GM23248 (cell line): ENCODE data around the gene NUDC. TPM values are rescaled to one million over a fixed set of nuclear protein-coding genes. Genes with fewer than 3 reads are reported as not detected.
"Not testable (repeated sequence)": the region's sequence is repeated elsewhere in the genome, so short reads cannot be mapped to it uniquely, and the experiment has no call there.

ENCODE experiments used
- DNase-seq: peaks from one replicate; pipeline ENCODE4 v3.0.0-alpha.2; 2015
- H2AFZ ChIP-seq: fragments of 200-600 bp; sonication (generic); 2 replicates; pipeline ENCODE4 v1.6.1; 2016; ENCODE audit warnings: antibody characterized with exemption
- H3F3A ChIP-seq: fragments of 200-600 bp; sonication (generic); 2 replicates; pipeline ENCODE4 v1.6.1; 2016; ENCODE audit warnings: mild to moderate bottlenecking, antibody characterized with exemption, mixed run types; ENCODE audit not compliant: insufficient read depth
- H3K27ac ChIP-seq: fragments of 200-600 bp; sonication (generic); 2 replicates; pipeline ENCODE4 v1.5.1; 2016; ENCODE audit warnings: mild to moderate bottlenecking
- H3K27me3 ChIP-seq: fragments of 200-600 bp; sonication (generic); replicated peaks from 2 replicates; pipeline ENCODE4 v1.6.1; 2016; ENCODE audit warnings: mild to moderate bottlenecking; ENCODE audit not compliant: insufficient read depth
- H3K36me3 ChIP-seq: fragments of 200-600 bp; sonication (generic); 2 replicates; pipeline ENCODE4 v1.6.1; 2016; ENCODE audit warnings: low read depth, mild to moderate bottlenecking
- H3K4me1 ChIP-seq: fragments of 200-600 bp; sonication (generic); 2 replicates; pipeline ENCODE4 v1.6.1; 2016; ENCODE audit warnings: mild to moderate bottlenecking; ENCODE audit not compliant: insufficient read depth
- H3K4me2 ChIP-seq: fragments of 200-600 bp; sonication (generic); one replicate; pipeline ENCODE4 v1.6.1; 2016; ENCODE audit warnings: mild to moderate bottlenecking; ENCODE audit not compliant: unreplicated experiment
- H3K4me3 ChIP-seq: fragments of 200-600 bp; sonication (generic); 2 replicates; pipeline ENCODE4 v1.5.1; 2016; ENCODE audit warnings: mild to moderate bottlenecking
- H3K79me2 ChIP-seq: fragments of 200-600 bp; sonication (generic); 2 replicates; pipeline ENCODE4 v1.6.1; 2016; ENCODE audit warnings: mild to moderate bottlenecking; ENCODE audit not compliant: insufficient read depth
- H3K9ac ChIP-seq: fragments of 200-600 bp; sonication (generic); 2 replicates; pipeline ENCODE4 v1.6.1; 2016; ENCODE audit warnings: mild to moderate bottlenecking
- H3K9me2 ChIP-seq: fragments of 200-600 bp; sonication (generic); 2 replicates; pipeline ENCODE4 v1.6.1; 2016; ENCODE audit warnings: mixed run types, mild to moderate bottlenecking, moderate library complexity; ENCODE audit not compliant: insufficient read depth
- H3K9me3 ChIP-seq: fragments of 200-600 bp; sonication (generic); one replicate; pipeline ENCODE4 v1.6.1; 2017; ENCODE audit warnings: low read depth
- H4K20me1 ChIP-seq: fragments of 200-600 bp; sonication (generic); 2 replicates; pipeline ENCODE4 v1.6.0; 2016; ENCODE audit not compliant: insufficient read depth
- EZH2 ChIP-seq: fragments of 200-600 bp; sonication (generic); IDR thresholded peaks from 2 replicates; pipeline ENCODE4 v1.6.1; 2018; ENCODE audit warnings: antibody characterized with exemption, mild to moderate bottlenecking; ENCODE audit not compliant: insufficient read depth, poor library complexity, severe bottlenecking
- EZH2phosphoT487 ChIP-seq: fragments of 200-600 bp; sonication (generic); IDR thresholded peaks from 2 replicates; pipeline ENCODE4 v1.6.1; 2018; ENCODE audit warnings: antibody characterized with exemption, moderate library complexity, mild to moderate bottlenecking, low read depth; ENCODE audit not compliant: insufficient read depth
- WGBS, 2 experiments: methylation state at CpG; one replicate each; pipeline ENCODE4 v1.1.6; 2015 to 2017; ENCODE audit warnings: low lambda C conversion rate in 2 of 2, low coverage in 1 of 2; ENCODE audit errors: missing lambda C conversion rate in 2 of 2; 5-methylcytosine and 5-hydroxymethylcytosine counted together
- in situ Hi-C: fragments of 300-500 bp; cut with MboI; formaldehyde crosslinking; loops from 2 replicates; pipeline ENCODE4 v1.15.0; 2020
- polyA plus RNA-seq: library from polyadenylated mRNA; unstranded; fragments of >200 nt; fragmentation: Nextera tagmentation; extraction: Ambion mirVana; gene quantifications from 2 replicates; pipeline ENCODE4 v1.2.1, GENCODE V29; 2016
- total RNA-seq: library from RNA; depleted of rRNA; stranded (reverse); fragments of >200 nt; shearing (Covaris generic); gene quantifications from 2 replicates; pipeline ENCODE4 v1.2.3, GENCODE V29; 2014

The NUDC gene
- total and polyA plus RNA-seq, 2 experiments from 2014 or later = 50.0 to 118 TPM

- Histone ChIP-seq H3K9me2 (no peaks in the 10 kb centered on the region), H3K9ac (no peak overlapping the region), H3K27ac (no peak overlapping the region), H3K79me2 (peaks cover 17% of the 10 kb centered on the region), H3F3A (peaks cover 21% of the 10 kb centered on the region; the same call in 1 of the 2 replicates), H3K36me3 (peaks cover 34% of the 10 kb centered on the region), H2AFZ (no peak overlapping the region), H3K4me3 (no peak overlapping the region), H3K9me3 (no peaks in the 10 kb centered on the region), H3K4me1 (no peaks in the 10 kb centered on the region), H4K20me1 (no peaks in the 10 kb centered on the region), H3K27me3 (no peaks in the 10 kb centered on the region), H3K4me2 (no peak overlapping the region)
- 89 to 90% methylated on average over 4 of the region's 4 CpGs for WGBS, 2 experiments
- TF ChIP-seq EZH2phosphoT487 (no peak), EZH2 (no peak)
- no peak for DNase-seq
- in situ Hi-C loops = no loop called here
Observed at GRCh38 chr1:26879793-26880192, 41.8 kb upstream of the NUDC start.

GRCh38 chr1:26881611-26882010 is 39.9 kb upstream of the NUDC start:
- H4K20me1 ChIP-seq, H3K9ac ChIP-seq, DNase-seq, H2AFZ ChIP-seq, H3K9me3 ChIP-seq, H3K4me1 ChIP-seq, H3K27me3 ChIP-seq, H3K27ac ChIP-seq, H3K9me2 ChIP-seq, H3K4me3 ChIP-seq, H3K4me2 ChIP-seq, in situ Hi-C loops: not testable (repeated sequence)
- 76 to 82% methylated on average over 6 of the region's 6 CpGs for WGBS, 2 experiments
- Histone ChIP-seq H3K36me3 (peaks cover 41% of the 10 kb centered on the region), H3K79me2 (peaks cover 35% of the 10 kb centered on the region), H3F3A (peaks cover 15% of the 10 kb centered on the region; the same call in 1 of the 2 replicates)

GRCh38 chr1:26882696-26883463 is 38.7 kb upstream of the NUDC start:
- in situ Hi-C loops = no loop called here
- peaks cover 45% of the 10 kb centered on the region for H3K36me3 ChIP-seq
- 86 to 90% methylated on average over 5 of the region's 5 CpGs for WGBS, 2 experiments

GRCh38 chr1:26887125-26887524 is 34.4 kb upstream of the NUDC start:
- H3F3A ChIP-seq = peaks cover 13% of the 10 kb centered on the region; the same call in 1 of the 2 replicates
- peak; percentile 80 for DNase-seq
- WGBS, 2 experiments = 95 to 100% methylated on average over 1 of the region's 1 CpG

More at GRCh38 chr1:26882696-26883463, 38.7 kb upstream of the NUDC start:
- H3K9me2 ChIP-seq = no peaks in the 10 kb centered on the region
- no peak for DNase-seq
- H2AFZ ChIP-seq = no peak overlapping the region
- TF ChIP-seq EZH2 (no peak), EZH2phosphoT487 (no peak)
- peaks cover 15% of the 10 kb centered on the region; the same call in 1 of the 2 replicates for H3F3A ChIP-seq
- no peaks in the 10 kb centered on the region for H3K4me1 ChIP-seq
- H3K4me3 ChIP-seq = no peak overlapping the region
- no peak overlapping the region for H3K9ac ChIP-seq
- peaks cover 45% of the 10 kb centered on the region for H3K79me2 ChIP-seq
- H3K9me3 ChIP-seq = no peaks in the 10 kb centered on the region
- no peaks in the 10 kb centered on the region for H3K27me3 ChIP-seq
- H4K20me1 ChIP-seq = no peaks in the 10 kb centered on the region
- no peak overlapping the region for H3K4me2 ChIP-seq
- no peak overlapping the region for H3K27ac ChIP-seq

More at GRCh38 chr1:26887125-26887524, 34.4 kb upstream of the NUDC start:
- H3K27ac ChIP-seq = no peak overlapping the region
- H3K36me3 ChIP-seq = peaks cover 43% of the 10 kb centered on the region
- no peaks in the 10 kb centered on the region for H3K27me3 ChIP-seq
- no peak overlapping the region for H3K4me2 ChIP-seq
- peaks cover 66% of the 10 kb centered on the region for H3K79me2 ChIP-seq
- H3K9me2 ChIP-seq = no peaks in the 10 kb centered on the region
- H3K9ac ChIP-seq = no peak overlapping the region
- H4K20me1 ChIP-seq = no peaks in the 10 kb centered on the region
- no peak overlapping the region for H2AFZ ChIP-seq
- no peak for TF ChIP-seq EZH2phosphoT487
- no peak for TF ChIP-seq EZH2
- H3K4me1 ChIP-seq = peaks cover 14% of the 10 kb centered on the region
- in situ Hi-C loops = no loop called here
- H3K9me3 ChIP-seq = no peaks in the 10 kb centered on the region
- H3K4me3 ChIP-seq = no peak overlapping the region
